ENCODE measurements around the gene UBR3. TPM values are rescaled to one million over a fixed set of nuclear protein-coding genes. Genes with fewer than 3 reads are reported as not detected.
"Not testable (repeated sequence)": the region's sequence is repeated elsewhere in the genome, so short reads cannot be mapped to it uniquely, and the experiment has no call there.

UBR3 gene
- polyA plus RNA-seq, 2 of the 4 experiments (the other 2 are of a cell fraction) = 11.0 to 23.1 TPM

DNA sequence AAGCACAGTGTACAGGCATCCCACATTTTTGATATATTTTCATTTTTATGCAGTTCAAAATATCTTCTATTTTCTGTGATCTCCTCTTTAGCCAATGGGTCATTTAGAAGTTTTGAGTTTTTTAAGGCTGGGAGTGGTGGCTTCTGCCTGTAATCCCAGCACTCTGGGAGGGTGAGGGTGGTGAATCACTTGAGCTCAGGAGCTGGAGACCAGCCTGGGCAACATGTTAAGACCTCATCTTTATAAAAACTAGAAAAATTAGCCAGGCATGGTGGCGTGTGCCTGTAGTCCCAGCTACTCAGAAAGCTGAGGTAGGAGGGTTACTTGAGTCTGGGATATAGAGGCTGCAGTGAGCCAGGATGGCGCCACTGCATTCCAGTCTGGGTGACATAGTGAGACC, 17.8 kb downstream of the UBR3 start (continued):
- TF ChIP-seq ESRRA (IDR thresholded peaks at IDR 0.05; ENCODE audit: borderline replicate concordance, low read length) = no peak
- TF ChIP-seq NPAS2 (CRISPR knock-in tag; IDR thresholded peaks at IDR 0.05; ENCODE audit: borderline replicate concordance) = no peak
- TF ChIP-seq TFCP2L1 (CRISPR knock-in tag; IDR thresholded peaks at IDR 0.05) = no peak

- H3K4me2 ChIP-seq; H3K4me1 ChIP-seq; H3K27ac ChIP-seq; POLR2A ChIA-PET; ATAC-seq; FAIRE-seq; DNase-seq (ENCODE audit: low read depth in 1 of 2, low spot score in 1 of 2); H3K9me3 ChIP-seq; H3K4me3 ChIP-seq: not testable (repeated sequence)
- 85% methylated on average over 8 of the region's 8 CpGs for WGBS (ENCODE audit: missing lambda C conversion rate)
- CTCF ChIA-PET = interaction anchor here (0.6 to 1.3 kb wide), 3 partner anchors 11 to 25 kb away, joined by 3 to 4 read pairs (median 3); no protein-coding TSS in a partner anchor
These were observed 21.9 kb downstream of the UBR3 start for GRCh38 chr2:169848959-169849693.

DNA sequence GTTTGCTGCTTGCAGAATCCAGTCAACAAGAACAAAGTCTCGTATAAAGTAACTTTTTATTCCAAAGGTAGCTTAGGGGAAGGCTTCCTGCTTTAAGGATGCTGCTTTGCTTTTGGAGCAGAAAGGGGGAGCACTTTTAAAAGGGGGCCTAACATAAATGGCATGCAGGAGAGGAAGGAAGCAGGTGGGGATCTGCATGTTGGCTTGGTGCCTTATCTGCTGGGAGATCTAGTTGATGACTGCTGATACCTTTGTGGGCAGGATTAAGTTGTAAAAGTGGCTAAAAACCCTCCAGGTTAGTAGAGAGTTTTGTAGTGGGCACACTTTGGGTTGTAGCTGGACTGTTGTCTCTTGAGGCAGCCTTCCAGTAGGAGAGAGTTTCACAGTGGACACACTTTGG, 22.5 kb downstream of the UBR3 start:
- ATAC-seq (no peak), DNase-seq (ENCODE audit: low read depth in 1 of 2, low spot score in 1 of 2) (no peak), FAIRE-seq (no peak)
- H3K9me3 ChIP-seq = no peaks in the 10 kb centered on the region
- no peak overlapping the region for H3K4me2 ChIP-seq
- H3K4me1 ChIP-seq = no peaks in the 10 kb centered on the region
- TF ChIP-seq JUNB (IDR thresholded peaks at IDR 0.05) = no peak
- TF ChIP-seq, protein P1, sequence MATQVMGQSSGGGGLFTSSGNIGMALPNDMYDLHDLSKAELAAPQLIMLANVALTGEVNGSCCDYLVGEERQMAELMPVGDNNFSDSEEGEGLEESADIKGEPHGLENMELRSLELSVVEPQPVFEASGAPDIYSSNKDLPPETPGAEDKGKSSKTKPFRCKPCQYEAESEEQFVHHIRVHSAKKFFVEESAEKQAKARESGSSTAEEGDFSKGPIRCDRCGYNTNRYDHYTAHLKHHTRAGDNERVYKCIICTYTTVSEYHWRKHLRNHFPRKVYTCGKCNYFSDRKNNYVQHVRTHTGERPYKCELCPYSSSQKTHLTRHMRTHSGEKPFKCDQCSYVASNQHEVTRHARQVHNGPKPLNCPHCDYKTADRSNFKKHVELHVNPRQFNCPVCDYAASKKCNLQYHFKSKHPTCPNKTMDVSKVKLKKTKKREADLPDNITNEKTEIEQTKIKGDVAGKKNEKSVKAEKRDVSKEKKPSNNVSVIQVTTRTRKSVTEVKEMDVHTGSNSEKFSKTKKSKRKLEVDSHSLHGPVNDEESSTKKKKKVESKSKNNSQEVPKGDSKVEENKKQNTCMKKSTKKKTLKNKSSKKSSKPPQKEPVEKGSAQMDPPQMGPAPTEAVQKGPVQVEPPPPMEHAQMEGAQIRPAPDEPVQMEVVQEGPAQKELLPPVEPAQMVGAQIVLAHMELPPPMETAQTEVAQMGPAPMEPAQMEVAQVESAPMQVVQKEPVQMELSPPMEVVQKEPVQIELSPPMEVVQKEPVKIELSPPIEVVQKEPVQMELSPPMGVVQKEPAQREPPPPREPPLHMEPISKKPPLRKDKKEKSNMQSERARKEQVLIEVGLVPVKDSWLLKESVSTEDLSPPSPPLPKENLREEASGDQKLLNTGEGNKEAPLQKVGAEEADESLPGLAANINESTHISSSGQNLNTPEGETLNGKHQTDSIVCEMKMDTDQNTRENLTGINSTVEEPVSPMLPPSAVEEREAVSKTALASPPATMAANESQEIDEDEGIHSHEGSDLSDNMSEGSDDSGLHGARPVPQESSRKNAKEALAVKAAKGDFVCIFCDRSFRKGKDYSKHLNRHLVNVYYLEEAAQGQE (IDR thresholded peaks at IDR 0.05) = no peak
- TF ChIP-seq EHMT2 (IDR thresholded peaks at IDR 0.05; ENCODE audit: low read depth) = no peak
- TF ChIP-seq FOSL2 (IDR thresholded peaks at IDR 0.05) = no peak
- TF ChIP-seq FOSL2 (CRISPR knock-in tag; IDR thresholded peaks at IDR 0.05) = no peak
- TF ChIP-seq KDM1A (IDR thresholded peaks at IDR 0.05; ENCODE audit: low read depth) = no peak
- no peak for TF ChIP-seq ELK1 (IDR thresholded peaks at IDR 0.05; ENCODE audit: low read depth, low read length)
- TF ChIP-seq NR3C1 (IDR thresholded peaks at IDR 0.05) = no peak
- no peak for TF ChIP-seq HOXB5 (CRISPR knock-in tag; IDR thresholded peaks at IDR 0.05)
- no peak for TF ChIP-seq HDAC2 (IDR thresholded peaks at IDR 0.05)
- no peak for TF ChIP-seq HOXB13 (CRISPR knock-in tag; IDR thresholded peaks at IDR 0.05; ENCODE audit: low read depth)
- no peak for TF ChIP-seq POLR2A (IDR thresholded peaks at IDR 0.05; ENCODE audit: low read length)
- TF ChIP-seq EP300 (IDR thresholded peaks at IDR 0.05) = no peak
- no peak for TF ChIP-seq NPAS2 (CRISPR knock-in tag; IDR thresholded peaks at IDR 0.05; ENCODE audit: borderline replicate concordance)
- TF ChIP-seq CBX8 (IDR thresholded peaks at IDR 0.05) = no peak
- no peak for TF ChIP-seq E2F6 (IDR thresholded peaks at IDR 0.05; ENCODE audit: borderline replicate concordance, low read depth)
- TF ChIP-seq FOXS1 (CRISPR knock-in tag; IDR thresholded peaks at IDR 0.05) = no peak
- TF ChIP-seq SMC3 (IDR thresholded peaks at IDR 0.05) = no peak
- H3K27ac ChIP-seq = no peak overlapping the region
- WGBS (ENCODE audit: missing lambda C conversion rate) = 86% methylated on average over 1 of the region's 1 CpG
- POLR2A ChIA-PET = no interaction called here
- H3K4me3 ChIP-seq = no peak overlapping the region
- CTCF ChIA-PET = interaction anchor here (1.1 to 1.3 kb wide), 2 partner anchors 16 to 26 kb away, joined by 3 to 4 read pairs; no protein-coding TSS in a partner anchor
